ENCODE data around the gene TPO.

DNA sequence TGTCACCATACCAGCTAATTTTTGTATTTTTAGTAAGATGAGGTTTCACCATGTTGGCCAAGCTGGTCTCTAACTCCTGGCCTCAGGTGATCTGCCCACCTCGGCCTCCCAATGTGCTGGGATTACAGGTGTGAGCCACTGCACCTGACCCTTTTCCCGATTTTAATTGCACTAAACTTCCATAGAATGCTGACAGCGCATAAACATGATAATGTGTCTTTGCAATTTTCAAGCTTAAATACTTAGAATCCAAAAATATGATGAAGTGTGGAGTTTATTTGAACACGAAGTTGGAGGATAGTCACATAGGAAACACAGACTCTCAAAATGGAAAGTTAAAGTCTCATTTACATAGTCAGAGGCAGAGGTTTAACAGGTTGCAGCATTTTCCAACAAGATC is 138.6 kb downstream of the TPO start:
- TF ChIP-seq, protein P1, sequence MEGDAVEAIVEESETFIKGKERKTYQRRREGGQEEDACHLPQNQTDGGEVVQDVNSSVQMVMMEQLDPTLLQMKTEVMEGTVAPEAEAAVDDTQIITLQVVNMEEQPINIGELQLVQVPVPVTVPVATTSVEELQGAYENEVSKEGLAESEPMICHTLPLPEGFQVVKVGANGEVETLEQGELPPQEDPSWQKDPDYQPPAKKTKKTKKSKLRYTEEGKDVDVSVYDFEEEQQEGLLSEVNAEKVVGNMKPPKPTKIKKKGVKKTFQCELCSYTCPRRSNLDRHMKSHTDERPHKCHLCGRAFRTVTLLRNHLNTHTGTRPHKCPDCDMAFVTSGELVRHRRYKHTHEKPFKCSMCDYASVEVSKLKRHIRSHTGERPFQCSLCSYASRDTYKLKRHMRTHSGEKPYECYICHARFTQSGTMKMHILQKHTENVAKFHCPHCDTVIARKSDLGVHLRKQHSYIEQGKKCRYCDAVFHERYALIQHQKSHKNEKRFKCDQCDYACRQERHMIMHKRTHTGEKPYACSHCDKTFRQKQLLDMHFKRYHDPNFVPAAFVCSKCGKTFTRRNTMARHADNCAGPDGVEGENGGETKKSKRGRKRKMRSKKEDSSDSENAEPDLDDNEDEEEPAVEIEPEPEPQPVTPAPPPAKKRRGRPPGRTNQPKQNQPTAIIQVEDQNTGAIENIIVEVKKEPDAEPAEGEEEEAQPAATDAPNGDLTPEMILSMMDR (IDR thresholded peaks at IDR 0.05): no peak
- TF ChIP-seq POLR2A (IDR thresholded peaks at IDR 0.05): no peak

Data from thyroid gland (tissue), 4 donors.